ENCODE results near the gene BAX.
A peak's percentile ranks its signal among the peaks of the same experiment; 100 is the strongest.

The BAX gene

GRCh38 chr19:48963371-48964204 is 8.9 kb downstream of the BAX start:
- peak; percentile 86 for DNase-seq

- DNase-seq: peak; percentile 30
Observed at GRCh38 chr19:48964205-48965039, 9.7 kb downstream of the BAX start.

GRCh38 chr19:48965040-48965805 is 10.5 kb downstream of the BAX start, which contains the start of gene FTL:
Gene FTL (plus strand): TSS chr19:48965309. CDS start chr19:48965508, 199 bp downstream.
- peak; percentile 96 for DNase-seq

- peak; percentile 94 for DNase-seq
Observed at GRCh38 chr19:48965806-48966540, 11.3 kb downstream of the BAX start.

- peak; percentile 65 for DNase-seq
Observed at GRCh38 chr19:48966541-48967345, 12.1 kb downstream of the BAX start.

GRCh38 chr19:48967346-48968178 is 12.9 kb downstream of the BAX start:
- peak; percentile 42 for DNase-seq

- DNase-seq: peak; percentile 25
Observed at GRCh38 chr19:48968179-48968661, 13.5 kb downstream of the BAX start.

- DNase-seq: no peak
Observed at GRCh38 chr19:48968813-48969218, 14.1 kb downstream of the BAX start.

GRCh38 chr19:48969276-48970138 is 14.8 kb downstream of the BAX start:
- DNase-seq: peak; percentile 82

- no peak for DNase-seq
Observed at GRCh38 chr19:48970139-48970766, 15.6 kb downstream of the BAX start.

- peak; percentile 88 for DNase-seq
Observed at GRCh38 chr19:48970923-48971395, 16.3 kb downstream of the BAX start.

- peak; percentile 66 for DNase-seq
Observed at GRCh38 chr19:48975947-48976847, 21.5 kb downstream of the BAX start.

- DNase-seq: no peak
Observed at GRCh38 chr19:48977061-48977460, 22.4 kb downstream of the BAX start.

GRCh38 chr19:48982280-48982679 is 27.6 kb downstream of the BAX start:
- no peak for DNase-seq

- no peak for DNase-seq
Observed at GRCh38 chr19:48985711-48986110, 31.0 kb downstream of the BAX start.

GRCh38 chr19:48986211-48986610 is 31.5 kb downstream of the BAX start:
- no peak for DNase-seq

- no peak for DNase-seq
Observed at GRCh38 chr19:48987323-48987722, 32.6 kb downstream of the BAX start.

- DNase-seq: no peak
Observed at GRCh38 chr19:48988286-48988685, 33.6 kb downstream of the BAX start.

Measured in hematopoietic multipotent progenitor cell treated with erythropoietin and hydrocortisone succinate and interleukin-3 and kit ligand, for 8 days (in vitro differentiated cells).